Dedifferentiated amniotic fluid mesenchymal stem cell (primary cell): ENCODE results near the gene RIMBP2.
"Not testable (repeated sequence)": the region's sequence is repeated elsewhere in the genome, so short reads cannot be mapped to it uniquely, and the experiment has no call there.

ENCODE experiments used
- DNase-seq: peaks from one replicate; pipeline ENCODE4 v3.0.0-alpha.2; 2016; ENCODE audit errors: extremely low spot score

Gene RIMBP2

GRCh38 chr12:130658145-130658911, 57.8 kb downstream of the RIMBP2 start:
- DNase-seq, result no peak

GRCh38 chr12:130656411-130656810, 59.7 kb downstream of the RIMBP2 start:
- no peak for DNase-seq

- DNase-seq, result no peak
These were observed 60.2 kb downstream of the RIMBP2 start for GRCh38 chr12:130655881-130656280.

GRCh38 chr12:130655010-130655409, 61.1 kb downstream of the RIMBP2 start:
- DNase-seq, result no peak

GRCh38 chr12:130651188-130651959, 64.7 kb downstream of the RIMBP2 start:
- DNase-seq, result no peak

GRCh38 chr12:130650131-130650530, 66.0 kb downstream of the RIMBP2 start:
- DNase-seq, result no peak

GRCh38 chr12:130649101-130650045, 66.7 kb downstream of the RIMBP2 start:
- DNase-seq, result no peak

GRCh38 chr12:130647814-130648213, 68.3 kb downstream of the RIMBP2 start:
- no peak for DNase-seq

- DNase-seq, result no peak
These were observed 69.3 kb downstream of the RIMBP2 start for GRCh38 chr12:130646716-130647370.

GRCh38 chr12:130646191-130646590, 69.9 kb downstream of the RIMBP2 start:
- not testable (repeated sequence) for DNase-seq

GRCh38 chr12:130645751-130646150, 70.3 kb downstream of the RIMBP2 start:
- no peak for DNase-seq

- no peak for DNase-seq
These were observed 71.5 kb downstream of the RIMBP2 start for GRCh38 chr12:130644566-130644965.

GRCh38 chr12:130644146-130644545, 72.0 kb downstream of the RIMBP2 start:
- no peak for DNase-seq

- no peak for DNase-seq
These were observed 73.2 kb downstream of the RIMBP2 start for GRCh38 chr12:130642856-130643255.

GRCh38 chr12:130641533-130642184, 74.4 kb downstream of the RIMBP2 start:
- DNase-seq, result no peak

- DNase-seq, result no peak
These were observed 75.2 kb downstream of the RIMBP2 start for GRCh38 chr12:130640901-130641300.

GRCh38 chr12:130640496-130640895, 75.6 kb downstream of the RIMBP2 start:
- DNase-seq, result no peak

GRCh38 chr12:130639476-130640424, 76.3 kb downstream of the RIMBP2 start:
- DNase-seq, result no peak

- DNase-seq, result no peak
These were observed 79.7 kb downstream of the RIMBP2 start for GRCh38 chr12:130636370-130636769.

GRCh38 chr12:130634866-130635265, 81.2 kb downstream of the RIMBP2 start:
- no peak for DNase-seq
